T47D (cell line): Measurements from ENCODE around the gene MDC1.
A peak's percentile ranks its signal among the peaks of the same experiment; 100 is the strongest.
"Not testable (repeated sequence)": the region's sequence is repeated elsewhere in the genome, so short reads cannot be mapped to it uniquely, and the experiment has no call there.

Experiments used
- DNase-seq, 2 experiments: peaks; one replicate each; pipeline versions ENCODE4 v3.0.0 to v3.0.0-alpha.2; 2011 to 2012; ENCODE audit warnings: low read depth in 1 of 2, low spot score in 1 of 2
- JUND ChIP-seq: IDR thresholded peaks from 2 replicates; pipeline ENCODE4 v1.6.1; 2012; ENCODE audit warnings: low read depth
- in situ Hi-C: cut with HindIII; loops from 2 replicates; pipeline ENCODE4 v1.10.0; 2016; ENCODE audit warnings: low sequenced_read_pairs, low pct_unique_long_range_greater_than_20kb

Gene MDC1

DNA sequence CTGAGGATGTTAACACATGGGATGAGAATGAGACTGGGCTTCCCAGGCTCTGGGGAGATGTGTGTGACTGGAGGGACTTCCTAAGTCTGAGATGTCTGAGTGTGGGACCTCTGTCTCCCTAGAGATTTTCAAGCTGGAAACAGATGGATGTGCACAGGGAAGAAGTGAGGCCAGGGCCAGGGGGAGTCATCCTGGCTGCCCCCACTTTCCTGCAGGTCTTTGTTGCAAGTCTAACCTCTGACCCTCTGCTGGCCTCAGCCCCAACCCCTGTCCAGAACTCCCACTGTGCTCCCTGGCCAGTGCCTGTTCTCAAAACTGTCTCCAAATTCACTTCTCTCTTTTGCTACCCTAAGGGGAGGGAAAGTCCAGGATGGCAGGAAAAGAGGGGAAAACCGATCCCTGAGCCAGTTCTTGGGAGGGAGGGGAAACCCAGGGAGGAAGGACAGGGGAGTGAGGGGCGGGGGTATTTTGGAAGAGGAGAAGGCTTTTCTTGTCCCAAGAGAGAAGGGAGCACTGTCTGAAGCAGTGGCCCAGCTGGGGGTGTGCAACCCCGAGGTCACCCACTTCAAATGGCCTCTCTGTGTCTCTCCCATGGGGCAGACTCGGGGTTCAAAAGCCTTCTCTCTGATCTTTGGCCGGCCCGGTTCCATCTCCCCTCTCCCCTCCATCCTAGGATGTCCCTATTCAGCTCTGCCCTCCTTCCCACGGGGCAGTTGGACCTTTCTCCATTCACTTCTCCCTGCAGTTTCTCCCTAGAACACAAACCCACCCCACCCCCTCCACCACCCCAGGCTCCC lies 33.7 kb downstream of the MDC1 start:
- no peak for DNase-seq

DNA sequence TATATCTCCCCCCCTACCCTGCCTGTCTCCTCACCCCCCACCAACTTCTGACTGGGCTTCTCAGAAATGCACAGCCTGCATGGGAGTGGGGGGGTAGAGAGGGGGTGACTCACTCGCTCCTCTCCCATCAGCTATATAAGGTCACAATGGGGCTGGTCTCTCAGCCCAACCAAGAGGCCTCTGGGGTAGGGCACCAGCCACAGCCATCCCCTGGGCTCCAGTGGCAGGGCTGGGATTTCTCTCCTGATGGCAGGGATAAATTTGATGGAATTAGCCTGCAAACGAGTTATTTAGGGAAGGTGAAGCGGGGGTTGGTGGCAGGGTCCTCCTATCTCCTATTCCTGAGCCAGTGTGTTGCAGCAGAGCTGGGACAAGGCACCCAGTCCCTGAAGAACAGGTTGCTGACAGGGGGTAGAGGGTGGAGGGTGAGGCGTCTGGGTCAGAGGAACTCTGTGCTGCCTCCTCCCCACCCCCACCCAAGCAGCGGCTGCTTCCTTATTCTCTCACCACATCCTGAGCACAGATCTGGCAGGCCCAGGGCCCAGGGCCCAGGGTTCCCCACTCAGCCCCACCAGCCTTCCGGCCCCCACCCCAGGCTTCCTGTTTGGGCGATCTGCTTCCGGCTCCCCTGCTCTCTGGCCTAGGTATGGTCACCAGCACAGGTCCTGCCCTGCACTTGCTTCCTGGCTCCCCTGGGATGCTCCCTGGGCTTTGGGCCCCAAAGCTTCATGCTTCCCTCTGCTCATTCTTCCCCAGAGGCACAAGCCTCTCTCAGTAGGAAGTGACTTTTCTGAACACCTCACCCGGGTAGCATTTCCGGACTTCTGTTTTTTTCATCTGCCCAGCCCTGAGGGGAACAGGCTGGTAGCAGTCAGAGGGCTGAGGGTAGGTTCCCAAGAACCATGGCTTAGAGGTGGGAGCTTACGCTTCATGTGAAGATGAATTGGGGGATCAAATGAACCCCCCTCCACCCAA lies 34.7 kb downstream of the MDC1 start:
- in situ Hi-C loops = no loop called here

More for the DNA sequence above, 33.7 kb downstream of the MDC1 start:
- TF ChIP-seq JUND = no peak
- in situ Hi-C loops = no loop called here

DNA sequence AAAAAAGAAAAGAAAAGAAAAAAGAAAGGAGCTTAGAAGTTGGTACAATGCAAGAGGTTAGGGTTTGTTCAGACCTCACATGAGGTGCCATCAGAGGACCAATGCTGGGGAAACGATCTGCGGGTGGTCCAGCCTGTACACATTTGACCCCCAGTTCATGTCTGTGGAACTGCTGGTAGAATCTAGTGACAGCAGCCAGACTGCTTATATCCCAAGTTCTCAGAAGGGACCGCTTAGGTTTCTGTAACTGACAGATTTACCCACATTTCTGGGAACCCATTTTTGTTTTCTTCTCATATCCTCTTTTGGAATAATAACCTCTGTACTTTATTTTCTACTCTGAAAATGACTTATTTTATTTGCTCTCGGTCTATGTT lies 35.3 kb downstream of the MDC1 start:
- in situ Hi-C loops = no loop called here
- no peak for TF ChIP-seq JUND
- no peak for DNase-seq

More for the DNA sequence above, 34.7 kb downstream of the MDC1 start:
- DNase-seq = no peak
- TF ChIP-seq JUND = no peak

DNA sequence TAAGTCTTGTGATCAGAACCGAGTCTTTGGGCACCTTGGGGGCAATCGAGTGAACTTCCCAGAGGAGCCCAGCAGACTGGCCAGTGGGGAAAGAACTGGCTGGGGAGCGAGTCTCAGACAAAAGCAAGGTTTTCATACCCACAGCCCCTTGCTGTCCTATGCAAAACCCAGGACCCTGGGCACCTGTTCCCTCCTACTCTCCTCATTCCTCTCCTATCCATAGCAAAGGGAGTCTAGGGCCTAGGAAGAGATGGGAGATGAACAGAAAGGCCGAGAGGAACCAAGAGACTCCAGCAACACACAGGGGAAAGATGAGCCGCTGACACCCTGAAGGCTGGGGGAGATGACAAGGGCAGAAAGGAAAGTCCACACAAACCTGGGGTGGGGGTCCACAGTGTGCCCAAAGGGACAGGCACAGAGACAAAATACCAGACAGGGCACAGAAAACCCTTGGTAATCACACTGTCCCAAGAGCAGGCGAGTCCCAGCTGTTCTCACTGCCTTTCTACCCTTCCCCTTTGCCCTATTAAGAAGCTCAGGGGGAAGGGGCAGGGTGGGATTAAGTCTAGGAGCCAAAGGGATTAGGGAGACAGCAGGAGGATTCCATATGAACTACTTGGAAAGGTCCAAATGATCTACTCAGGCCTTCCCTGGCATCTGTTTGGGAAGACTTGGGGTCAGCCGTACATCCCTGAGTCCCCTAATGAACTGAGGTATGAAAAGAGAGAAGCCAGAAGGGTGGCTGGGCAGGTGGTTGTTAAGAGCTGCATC lies 37.1 kb downstream of the MDC1 start:
- in situ Hi-C loops = no loop called here
- DNase-seq = no peak
- TF ChIP-seq JUND = no peak

DNA sequence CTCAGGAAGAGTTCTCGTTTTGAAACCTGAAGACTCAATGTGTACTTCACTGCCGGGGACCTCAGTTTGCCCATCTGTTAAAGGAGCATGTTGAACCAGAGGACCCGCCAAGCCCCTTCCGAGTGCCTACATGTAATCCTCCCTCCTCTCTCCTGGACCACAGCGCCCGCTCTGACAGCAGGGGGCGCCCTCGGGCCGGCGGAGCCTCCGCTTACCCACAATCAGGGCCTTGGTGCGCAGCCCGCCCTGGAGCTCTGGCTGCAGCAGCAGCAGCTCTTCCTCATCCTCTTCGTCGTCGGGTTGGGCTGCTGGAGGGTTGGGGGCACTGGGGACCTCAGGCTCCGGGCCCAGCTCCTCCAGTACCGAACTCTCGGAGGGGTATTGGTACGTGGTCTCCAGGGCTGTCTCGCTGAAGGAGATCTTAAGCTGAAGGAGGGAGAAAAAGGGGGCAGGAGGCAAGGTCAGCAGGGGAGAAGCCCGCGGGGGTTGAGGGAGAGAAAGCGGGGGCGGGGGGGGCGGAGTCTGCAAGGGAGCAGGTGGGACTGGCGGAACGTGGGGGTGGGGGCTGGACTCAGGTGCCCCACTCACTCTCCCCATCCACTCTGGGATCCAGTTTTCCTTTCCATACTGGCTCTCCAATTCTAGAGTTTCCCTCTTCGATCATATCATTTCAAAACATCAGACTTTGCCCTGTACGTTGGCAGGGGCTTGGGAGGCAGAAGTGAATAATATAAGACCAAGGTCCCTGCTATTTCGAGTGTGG lies 37.9 kb downstream of the MDC1 start:
- peak; percentile 71 to 83 for DNase-seq
- in situ Hi-C loops = no loop called here
- TF ChIP-seq JUND = no peak

DNA sequence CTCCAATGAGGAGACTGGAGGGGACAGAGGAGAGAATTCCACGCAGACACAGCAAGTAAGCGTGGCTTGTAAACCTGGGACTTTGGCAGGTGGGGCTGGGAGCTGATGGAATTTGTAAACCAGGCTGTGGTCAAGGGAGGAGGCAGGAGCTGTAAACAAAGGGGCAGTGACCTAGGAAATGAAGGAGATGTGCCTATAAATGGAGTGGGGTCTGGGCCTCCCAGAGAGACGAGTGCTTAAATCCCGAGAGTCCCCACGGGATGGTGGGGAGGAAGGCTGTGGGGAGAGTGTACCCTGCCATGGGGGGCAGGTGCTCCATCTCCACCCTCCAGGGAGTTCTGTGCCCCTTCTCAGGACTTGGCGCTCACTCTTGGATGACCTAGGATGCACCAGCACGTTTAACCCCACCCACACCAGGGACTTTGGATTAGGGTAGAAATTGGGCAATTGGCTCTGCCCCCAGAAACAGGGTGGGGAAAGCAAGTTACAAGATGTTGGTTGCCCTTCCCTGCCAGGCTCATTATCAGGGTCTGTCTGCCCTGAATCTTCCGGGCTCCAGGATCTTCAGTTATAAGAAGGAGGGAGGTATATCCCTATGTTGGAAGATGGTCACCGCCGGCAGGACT lies 40.3 kb downstream of the MDC1 start:
- in situ Hi-C loops = no loop called here
- TF ChIP-seq JUND = no peak
- DNase-seq = no peak

DNA sequence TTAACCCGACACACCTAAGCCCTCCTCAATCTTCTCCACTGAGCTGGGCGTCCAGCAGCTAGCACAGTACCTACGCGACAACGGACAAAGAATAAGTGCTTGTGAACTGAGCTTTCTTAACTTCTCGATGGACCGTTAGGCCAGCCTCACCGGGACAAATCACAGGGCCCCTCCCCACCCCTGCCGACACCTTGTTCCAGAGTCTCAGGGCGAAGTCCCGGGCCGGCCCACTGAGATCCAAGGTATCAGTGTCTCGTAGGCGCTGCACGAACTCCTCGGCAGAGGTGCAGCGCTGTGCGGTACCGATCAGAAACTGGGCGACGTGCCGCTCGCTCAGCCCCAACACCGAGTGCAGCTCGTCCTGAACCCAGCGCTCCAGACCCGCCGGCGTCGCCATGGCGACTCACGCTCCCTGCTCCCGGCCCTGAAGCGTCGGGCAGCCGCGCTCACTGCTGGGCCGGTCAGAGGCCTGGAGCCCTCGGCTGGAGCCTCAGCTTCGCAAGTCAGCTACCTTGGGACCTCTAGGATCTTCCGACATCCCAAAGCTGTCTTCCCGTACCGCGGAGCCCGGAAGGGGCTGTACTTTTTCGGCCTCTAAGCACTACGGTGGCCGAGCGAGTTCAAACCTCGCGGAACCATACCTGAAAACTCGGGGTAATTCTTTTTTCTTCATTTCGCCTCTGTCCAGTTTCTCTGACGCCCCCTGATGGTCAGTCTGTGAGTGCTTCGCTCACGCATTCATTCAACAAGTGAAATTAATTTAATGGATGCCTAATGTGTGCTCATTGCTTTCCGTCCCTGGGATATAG lies 44.4 kb downstream of the MDC1 start, which contains the start of gene DHX16:
DHX16 (minus strand) TSS at position 562 of the 809 bp plus-strand sequence; CDS start at position 397, 165 bp downstream.
- no peak for TF ChIP-seq JUND
- in situ Hi-C loops = no loop called here
- DNase-seq = peak; percentile 87 to 99

DNA sequence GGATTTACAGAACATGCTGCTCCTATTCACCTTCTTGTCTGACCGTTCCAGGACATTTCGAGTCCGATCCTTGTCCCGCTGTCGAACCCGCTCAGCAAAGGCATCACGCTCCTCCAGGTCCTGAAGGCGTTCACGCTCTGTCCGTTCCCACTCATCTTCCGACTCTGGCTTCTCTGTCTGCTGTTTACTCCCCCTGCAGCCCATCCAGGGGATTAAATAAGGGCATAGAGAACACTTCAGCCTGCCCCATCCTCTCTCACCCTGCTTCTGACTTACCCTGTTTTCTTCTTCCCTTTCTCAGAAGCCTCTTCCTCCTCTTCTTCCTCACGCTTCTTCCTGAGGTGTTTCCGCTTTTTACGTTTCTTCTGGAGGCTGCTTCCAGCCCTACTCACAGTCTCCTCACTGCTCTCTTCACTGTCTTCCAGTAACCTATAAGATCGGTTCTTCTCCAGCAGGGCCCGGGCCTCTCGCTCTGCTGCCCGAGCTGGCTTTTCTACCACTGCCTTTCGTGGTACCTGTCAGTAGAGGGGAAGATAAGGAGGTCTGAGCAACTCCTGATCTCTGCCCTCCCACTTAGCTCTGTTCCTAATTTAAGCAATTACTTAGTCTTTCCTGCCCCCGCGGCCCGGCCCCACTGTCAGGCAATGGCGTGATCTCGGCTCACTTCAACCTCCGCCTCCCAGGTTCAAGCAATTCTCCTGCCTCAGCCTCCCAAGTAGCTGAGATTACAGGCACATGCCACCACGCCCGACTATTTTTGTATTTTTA lies 46.1 kb downstream of the MDC1 start:
- in situ Hi-C loops = no loop called here
- TF ChIP-seq JUND = no peak
- no peak for DNase-seq

DNA sequence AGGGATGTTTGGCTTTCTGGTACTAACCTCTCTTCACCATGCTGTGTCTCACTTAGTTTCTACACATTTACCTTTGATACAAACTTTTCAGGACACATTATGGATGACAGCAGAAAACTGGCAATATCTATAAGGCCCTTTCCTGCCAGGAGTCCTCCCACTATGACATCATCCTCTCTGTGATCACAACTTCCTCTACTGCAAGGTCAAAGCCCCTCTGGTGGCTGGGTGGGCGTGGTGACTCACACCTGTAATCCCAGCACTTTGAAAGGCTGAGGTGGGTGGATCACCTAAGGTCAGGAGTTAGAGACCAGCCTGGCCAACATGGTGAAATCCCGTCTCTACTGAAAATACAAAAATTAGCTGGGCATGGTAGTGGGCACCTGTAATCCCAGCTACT lies 50.8 kb downstream of the MDC1 start:
- in situ Hi-C loops, DNase-seq: not testable (repeated sequence)

DNA sequence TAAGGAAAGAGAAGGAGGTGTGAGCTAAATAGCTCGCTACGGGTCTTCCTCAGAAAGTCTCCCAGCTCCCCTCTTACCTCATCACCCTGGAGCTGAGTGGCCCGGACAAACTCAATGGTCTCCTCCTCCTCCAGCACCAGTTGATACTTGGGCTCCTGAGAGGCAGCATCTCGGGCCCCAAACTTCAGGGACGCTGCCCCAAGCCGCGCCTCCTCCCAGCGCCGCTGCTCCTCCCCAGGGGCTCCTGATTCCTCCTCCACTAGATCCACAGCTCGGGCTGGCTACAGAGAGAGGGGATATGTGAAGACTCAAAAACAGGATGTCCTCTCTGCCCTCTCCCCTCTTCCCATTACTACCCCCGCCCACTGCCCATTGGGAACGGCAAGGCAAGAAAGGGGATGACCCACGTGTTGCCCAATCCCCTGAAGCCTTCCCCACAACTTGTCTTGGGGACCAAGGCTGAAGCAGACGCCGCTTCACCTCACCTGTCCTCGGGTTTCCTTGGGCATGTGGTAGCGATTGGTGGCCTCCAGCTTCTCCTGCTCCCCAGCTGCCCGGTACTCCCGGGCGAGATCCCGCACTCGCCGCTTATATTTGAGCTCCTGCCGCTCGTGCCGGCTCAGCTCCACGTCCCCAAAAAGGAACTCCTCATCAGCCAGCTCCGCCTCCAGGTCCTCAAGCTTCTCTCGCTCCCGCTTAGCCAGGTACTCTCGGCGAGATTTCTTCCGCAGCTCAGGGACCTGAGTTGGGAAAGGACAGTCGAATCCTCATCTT lies 51.9 kb downstream of the MDC1 start:
- in situ Hi-C loops = no loop called here
- DNase-seq = no peak
- no peak for TF ChIP-seq JUND

DNA sequence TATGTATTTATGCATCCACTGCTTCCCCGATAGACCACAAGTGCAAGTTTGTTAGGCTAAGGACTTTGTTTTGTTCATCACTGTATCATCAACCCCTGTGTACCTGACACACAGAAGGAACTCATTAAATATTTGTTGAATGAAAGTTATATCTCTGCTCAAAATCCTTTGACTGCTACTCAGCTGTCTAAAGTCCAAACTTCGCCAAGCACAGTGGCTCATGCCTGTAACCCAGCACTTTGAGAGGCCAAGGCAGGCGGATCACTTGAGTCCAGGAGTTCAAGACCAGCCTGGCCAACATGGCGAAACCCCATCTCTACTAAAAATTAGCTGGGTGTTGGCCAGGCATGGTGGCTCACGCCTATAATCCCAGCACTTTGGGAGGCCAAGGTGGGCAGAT lies 59.2 kb downstream of the MDC1 start:
- in situ Hi-C loops, DNase-seq: not testable (repeated sequence)
